ENCODE data around the gene ENOX1. TPM values are rescaled to one million over a fixed set of nuclear protein-coding genes. Genes with fewer than 3 reads are reported as not detected.
A peak's percentile ranks its signal among the peaks of the same experiment; 100 is the strongest.

Gene ENOX1
- total RNA-seq, 1 donor from 2014 or later = 2.0 TPM

DNA sequence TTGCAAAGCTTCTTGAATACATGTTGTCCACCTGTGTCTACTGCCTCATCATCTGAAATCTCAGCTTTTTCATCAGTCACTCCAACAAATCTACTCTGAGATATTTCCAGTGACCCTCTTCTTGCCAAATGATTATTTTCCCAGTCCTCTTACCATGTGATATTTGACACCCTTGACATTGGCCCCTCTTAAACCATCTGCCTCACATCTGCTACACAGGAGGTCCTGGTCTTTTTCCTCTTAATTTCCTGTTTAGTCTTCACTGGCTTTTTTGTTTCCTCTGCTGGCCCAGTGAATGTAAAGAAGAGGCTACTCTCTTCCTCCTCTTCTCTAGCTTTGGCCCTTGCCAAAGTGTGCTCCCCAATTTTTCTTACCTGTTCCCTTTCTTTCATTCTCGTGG lies 544.7 kb downstream of the ENOX1 start:
- TF ChIP-seq, protein P1, sequence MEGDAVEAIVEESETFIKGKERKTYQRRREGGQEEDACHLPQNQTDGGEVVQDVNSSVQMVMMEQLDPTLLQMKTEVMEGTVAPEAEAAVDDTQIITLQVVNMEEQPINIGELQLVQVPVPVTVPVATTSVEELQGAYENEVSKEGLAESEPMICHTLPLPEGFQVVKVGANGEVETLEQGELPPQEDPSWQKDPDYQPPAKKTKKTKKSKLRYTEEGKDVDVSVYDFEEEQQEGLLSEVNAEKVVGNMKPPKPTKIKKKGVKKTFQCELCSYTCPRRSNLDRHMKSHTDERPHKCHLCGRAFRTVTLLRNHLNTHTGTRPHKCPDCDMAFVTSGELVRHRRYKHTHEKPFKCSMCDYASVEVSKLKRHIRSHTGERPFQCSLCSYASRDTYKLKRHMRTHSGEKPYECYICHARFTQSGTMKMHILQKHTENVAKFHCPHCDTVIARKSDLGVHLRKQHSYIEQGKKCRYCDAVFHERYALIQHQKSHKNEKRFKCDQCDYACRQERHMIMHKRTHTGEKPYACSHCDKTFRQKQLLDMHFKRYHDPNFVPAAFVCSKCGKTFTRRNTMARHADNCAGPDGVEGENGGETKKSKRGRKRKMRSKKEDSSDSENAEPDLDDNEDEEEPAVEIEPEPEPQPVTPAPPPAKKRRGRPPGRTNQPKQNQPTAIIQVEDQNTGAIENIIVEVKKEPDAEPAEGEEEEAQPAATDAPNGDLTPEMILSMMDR (IDR thresholded peaks at IDR 0.05) = no peak
- Mint-ChIP-seq H3K4me3 (ENCODE audit: unreplicated experiment) (no peak overlapping the region), H3K27me3 (ENCODE audit: low read depth) (no peaks in the 10 kb centered on the region), H3K27ac (ENCODE audit: unreplicated experiment) (no peak overlapping the region), H3K9me3 (ENCODE audit: low read depth) (no peaks in the 10 kb centered on the region), H3K36me3 (ENCODE audit: low read depth) (no peaks in the 10 kb centered on the region), H3K4me1 (ENCODE audit: low read depth) (peaks cover 35% of the 10 kb centered on the region)
- DNase-seq (ENCODE audit: low spot score) = no peak

DNA sequence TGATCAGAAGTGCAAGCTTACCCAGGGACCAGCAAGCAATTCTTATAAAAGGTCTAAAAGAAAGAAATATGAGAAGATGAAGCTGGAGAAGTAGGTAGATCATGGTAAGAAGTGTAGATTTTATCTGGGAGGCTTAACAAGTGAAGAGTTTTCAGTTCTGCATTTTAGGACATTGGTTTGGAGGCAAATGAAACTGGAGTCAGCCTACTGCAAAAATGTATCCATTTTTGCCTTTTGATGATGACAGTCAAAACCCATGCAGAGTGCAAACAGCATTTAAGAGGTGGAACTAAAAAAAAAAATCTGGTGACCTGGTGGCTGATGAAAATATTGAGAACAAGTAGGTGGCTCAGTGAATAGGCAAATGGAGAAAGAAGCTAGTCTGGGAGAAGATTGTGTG lies 546.5 kb downstream of the ENOX1 start:
- Mint-ChIP-seq H3K36me3 (ENCODE audit: low read depth) (no peaks in the 10 kb centered on the region), H3K4me3 (ENCODE audit: unreplicated experiment) (no peak overlapping the region), H3K4me1 (ENCODE audit: low read depth) (peaks cover 32% of the 10 kb centered on the region), H3K27ac (ENCODE audit: unreplicated experiment) (no peak overlapping the region), H3K27me3 (ENCODE audit: low read depth) (no peaks in the 10 kb centered on the region), H3K9me3 (ENCODE audit: low read depth) (no peaks in the 10 kb centered on the region)
- no peak for DNase-seq (ENCODE audit: low spot score)
- TF ChIP-seq, protein P1 (IDR thresholded peaks at IDR 0.05) = no peak

DNA sequence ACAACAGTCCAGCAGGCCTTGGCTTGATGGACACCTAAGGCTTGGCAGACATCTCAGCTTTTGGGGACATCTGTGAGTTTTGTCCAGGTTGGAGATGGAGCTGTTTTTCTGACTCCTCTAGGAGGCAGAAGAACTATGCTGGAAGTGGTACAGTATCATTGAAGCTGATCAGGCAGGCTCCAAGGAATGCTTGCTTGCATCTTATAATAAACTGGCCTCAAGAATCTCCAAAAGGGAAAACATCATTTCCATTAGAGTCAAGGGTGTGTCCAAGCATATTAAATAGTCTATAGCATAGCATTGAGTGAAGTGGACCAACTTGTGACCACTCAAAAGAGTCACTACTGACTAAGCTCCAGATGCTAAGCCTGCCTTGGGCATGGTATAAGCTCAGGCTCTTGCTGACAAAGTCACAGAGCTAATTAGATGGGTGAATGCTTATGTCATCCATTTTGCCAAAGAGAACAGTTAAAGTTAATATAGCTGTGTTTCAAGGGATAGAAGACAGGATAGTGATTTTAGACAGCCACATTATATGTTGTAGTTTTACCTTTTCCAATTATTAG lies 547.4 kb downstream of the ENOX1 start:
- H3K4me1 Mint-ChIP-seq (ENCODE audit: low read depth) = peaks cover 27% of the 10 kb centered on the region
- H3K9me3 Mint-ChIP-seq (ENCODE audit: low read depth) = no peaks in the 10 kb centered on the region
- no peak overlapping the region for H3K27ac Mint-ChIP-seq (ENCODE audit: unreplicated experiment)
- no peaks in the 10 kb centered on the region for H3K36me3 Mint-ChIP-seq (ENCODE audit: low read depth)
- H3K27me3 Mint-ChIP-seq (ENCODE audit: low read depth) = no peaks in the 10 kb centered on the region
- H3K4me3 Mint-ChIP-seq (ENCODE audit: unreplicated experiment) = no peak overlapping the region
- DNase-seq (ENCODE audit: low spot score) = no peak
- TF ChIP-seq, protein P1 (IDR thresholded peaks at IDR 0.05) = peak; percentile 17

DNA sequence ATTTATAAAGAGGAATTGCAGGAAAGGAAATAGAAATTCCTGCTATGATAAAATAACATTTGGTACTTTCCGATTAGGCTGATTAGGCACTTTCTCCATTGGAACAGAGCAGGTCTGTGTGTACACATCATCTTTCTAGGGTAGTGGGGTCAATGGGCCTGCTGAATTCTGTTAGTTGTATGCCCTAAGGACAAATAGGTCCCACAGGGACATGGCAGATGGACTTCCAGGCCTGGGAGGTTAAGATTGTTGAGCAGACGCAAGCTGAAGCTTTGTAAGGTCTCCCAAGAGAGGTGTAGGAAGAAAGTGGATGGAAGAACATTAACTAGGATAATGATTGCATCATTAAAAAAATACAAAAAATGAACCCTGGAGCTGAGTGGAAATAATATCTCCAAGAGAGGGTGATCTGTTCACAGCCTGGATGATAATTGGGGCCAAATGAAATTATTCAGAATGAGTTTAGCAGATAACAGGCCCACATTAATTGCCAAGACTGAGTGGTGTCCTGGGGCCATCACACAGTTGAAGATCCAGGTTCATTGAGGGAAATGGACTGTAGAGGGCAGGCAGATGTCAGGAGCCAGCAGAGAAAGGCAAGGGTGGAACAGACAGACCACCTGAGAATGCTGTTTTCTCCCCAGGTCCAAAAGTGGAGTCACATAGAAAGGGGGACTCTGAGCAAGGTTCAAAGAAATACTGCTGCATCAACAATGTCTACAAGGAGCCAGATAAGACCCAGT lies 548.3 kb downstream of the ENOX1 start:
- H3K27me3 Mint-ChIP-seq (ENCODE audit: low read depth) = no peaks in the 10 kb centered on the region
- H3K4me1 Mint-ChIP-seq (ENCODE audit: low read depth) = peaks cover 27% of the 10 kb centered on the region
- no peaks in the 10 kb centered on the region for H3K36me3 Mint-ChIP-seq (ENCODE audit: low read depth)
- no peaks in the 10 kb centered on the region for H3K9me3 Mint-ChIP-seq (ENCODE audit: low read depth)
- no peak overlapping the region for H3K4me3 Mint-ChIP-seq (ENCODE audit: unreplicated experiment)
- H3K27ac Mint-ChIP-seq (ENCODE audit: unreplicated experiment) = no peak overlapping the region
- TF ChIP-seq, protein P1 (IDR thresholded peaks at IDR 0.05) = no peak
- DNase-seq (ENCODE audit: low spot score) = no peak

DNA sequence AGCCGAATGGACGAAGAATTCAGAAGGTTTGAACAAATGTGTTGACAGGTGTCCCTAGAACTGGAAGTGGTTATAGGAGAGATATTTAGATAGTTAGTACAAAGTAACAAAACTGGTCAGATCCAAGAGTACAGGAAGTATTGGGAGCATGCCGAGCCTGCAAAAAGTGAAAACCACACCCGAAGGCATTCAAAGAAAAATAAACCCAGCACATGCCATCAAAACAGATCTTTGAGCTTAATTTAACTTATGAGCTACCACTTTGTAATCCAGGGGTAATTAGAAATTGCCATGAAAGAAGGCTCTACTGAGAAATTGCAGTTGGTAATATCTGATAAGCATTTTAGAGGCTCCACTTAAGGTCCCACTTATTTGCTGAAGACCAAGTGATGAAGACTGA lies 549.2 kb downstream of the ENOX1 start:
- no peaks in the 10 kb centered on the region for H3K27me3 Mint-ChIP-seq (ENCODE audit: low read depth)
- TF ChIP-seq, protein P1 (IDR thresholded peaks at IDR 0.05) = no peak
- H3K4me3 Mint-ChIP-seq (ENCODE audit: unreplicated experiment) = no peak overlapping the region
- H3K4me1 Mint-ChIP-seq (ENCODE audit: low read depth) = peaks cover 32% of the 10 kb centered on the region
- no peaks in the 10 kb centered on the region for H3K36me3 Mint-ChIP-seq (ENCODE audit: low read depth)
- no peak for DNase-seq (ENCODE audit: low spot score)
- no peak overlapping the region for H3K27ac Mint-ChIP-seq (ENCODE audit: unreplicated experiment)
- H3K9me3 Mint-ChIP-seq (ENCODE audit: low read depth) = no peaks in the 10 kb centered on the region
